Activated gamma-delta T cell (primary cell): ENCODE measurements around the gene ESYT2.
"Not testable (repeated sequence)": the region's sequence is repeated elsewhere in the genome, so short reads cannot be mapped to it uniquely, and the experiment has no call there.

Source experiments
- DNase-seq: peaks from one replicate; lab custom pipeline; 2025; lab: John Stamatoyannopoulos, UW

ESYT2 gene

GRCh38 chr7:158697597-158697996, 131.7 kb downstream of the ESYT2 start:
- not testable (repeated sequence) for DNase-seq

GRCh38 chr7:158695726-158696452, 133.4 kb downstream of the ESYT2 start:
- no peak for DNase-seq

GRCh38 chr7:158695056-158695455, 134.3 kb downstream of the ESYT2 start:
- no peak for DNase-seq

GRCh38 chr7:158694650-158695049, 134.7 kb downstream of the ESYT2 start:
- DNase-seq, result no peak

GRCh38 chr7:158689488-158689887, 139.8 kb downstream of the ESYT2 start:
- DNase-seq, result no peak

GRCh38 chr7:158687406-158687805, 141.9 kb downstream of the ESYT2 start:
- no peak for DNase-seq

GRCh38 chr7:158685693-158686092, 143.6 kb downstream of the ESYT2 start:
- no peak for DNase-seq

- no peak for DNase-seq
Observed at GRCh38 chr7:158684329-158684728, 145.0 kb downstream of the ESYT2 start.

GRCh38 chr7:158683541-158683940, 145.8 kb downstream of the ESYT2 start:
- DNase-seq, result no peak

- DNase-seq, result no peak
Observed at GRCh38 chr7:158682456-158682855, 146.9 kb downstream of the ESYT2 start.
